Spleen (tissue), 11 donors: ENCODE data around the gene KRTAP5-8. TPM values are rescaled to one million over a fixed set of nuclear protein-coding genes. Genes with fewer than 3 reads are reported as not detected.
"Not testable (repeated sequence)": the region's sequence is repeated elsewhere in the genome, so short reads cannot be mapped to it uniquely, and the experiment has no call there.

ENCODE experiments used
- DNase-seq: peaks from one replicate; pipeline ENCODE4 v3.0.0-alpha.2; 2020
- H3K27ac ChIP-seq, 8 donors: fragments of 200-600 bp; sonication (generic) in 7 of 8; 1 replicate in 4 of 8; 2 replicates in 4 of 8; pipeline versions ENCODE4 v1.5.0 to v1.8.0; 2016 to 2021; ENCODE audit warnings: inconsistent platforms in 4 of 8, mild to moderate bottlenecking in 4 of 8, moderate library complexity in 1 of 8
- H3K27me3 ChIP-seq, 7 donors: fragments of 200-600 bp; sonication (generic) in 6 of 7; replicated peaks in 1 of 7; 1 replicate in 4 of 7; 2 replicates in 3 of 7; pipeline versions ENCODE4 v1.5.0 to v1.8.0; 2016 to 2021; ENCODE audit warnings: inconsistent platforms in 3 of 7, mild to moderate bottlenecking in 1 of 7
- H3K36me3 ChIP-seq, 6 donors: fragments of 200-600 bp; sonication (generic) in 5 of 6; 1 replicate in 4 of 6; 2 replicates in 2 of 6; pipeline versions ENCODE4 v1.5.0 to v1.8.0; 2016 to 2021; ENCODE audit warnings: inconsistent platforms in 2 of 6
- H3K4me1 ChIP-seq, 6 donors: fragments of 200-600 bp; sonication (generic) in 5 of 6; 1 replicate in 3 of 6; 2 replicates in 3 of 6; pipeline versions ENCODE4 v1.5.0 to v1.8.0; 2016 to 2021; ENCODE audit warnings: inconsistent platforms in 3 of 6
- H3K4me3 ChIP-seq, 8 donors: fragments of 200-600 bp; sonication (generic) in 7 of 8; 1 replicate in 4 of 8; 2 replicates in 4 of 8; pipeline versions ENCODE4 v1.5.0 to v1.8.0; 2016 to 2021; ENCODE audit warnings: inconsistent platforms in 4 of 8, mild to moderate bottlenecking in 4 of 8, moderate library complexity in 2 of 8
- H3K9me3 ChIP-seq, 8 donors: fragments of 200-600 bp; sonication (generic) in 7 of 8; 1 replicate in 4 of 8; 2 replicates in 4 of 8; pipeline versions ENCODE4 v1.5.0 to v1.8.0; 2016 to 2021; ENCODE audit warnings: inconsistent platforms in 4 of 8
- POLR2A ChIP-seq, 3 donors: fragments of 450-650 bp; IDR thresholded peaks; one replicate each; pipeline ENCODE4 v1.5.1; 2017; ENCODE audit warnings: antibody characterized with exemption in 3 of 3, mild to moderate bottlenecking in 1 of 3
- POLR2AphosphoS5 ChIP-seq, 3 donors: sonication (generic); formaldehyde crosslinking; IDR thresholded peaks; one replicate each; pipeline ENCODE4 v1.5.1; 2017; ENCODE audit warnings: antibody characterized with exemption in 3 of 3
- WGBS, 5 donors: extraction: QIAGEN DNeasy Blood & Tissue Kit in 3 of 5; methylation state at CpG; one replicate each; pipeline versions ENCODE4 v1.1.5 to v1.1.7; 2013 to 2018; 5-methylcytosine and 5-hydroxymethylcytosine counted together
- intact Hi-C: fragments of 100-400 bp; cut with DNase I; formaldehyde crosslinking; loops from one replicate; pipeline ENCODE4 v1.15.0; 2023; ENCODE audit warnings: low total_unique reads
- polyA plus RNA-seq, 3 donors: library from polyadenylated mRNA; stranded (reverse); fragments of 200-250 nt; gene quantifications; one replicate each; pipeline ENCODE4 v1.2.1, GENCODE V29; 2013
- total RNA-seq, 7 donors: library from RNA; depleted of rRNA in 3 of 7; stranded (reverse); fragments of >200 nt in 3 of 7; fragmentation: NEBNext Ultra II Directional in 4 of 7; extraction: Animal tissue kit (Norgen Biotek cat#: 25700) in 4 of 7; gene quantifications; one replicate each; pipeline versions ENCODE4 v1.1.0 to v1.2.1, GENCODE V29; 2016 to 2021
- TF ChIP-seq, protein P1 (sequence below), 11 experiments: fragments of 200-600 bp in 7 of 11; fragments of 450-650 bp in 4 of 11; sonication (generic) in 4 of 11; IDR thresholded peaks in 8 of 11; conservative IDR thresholded peaks in 3 of 11; 1 replicate in 7 of 11; 2 replicates in 4 of 11; pipeline versions ENCODE4 v1.4.0 to v1.8.0; 2016 to 2021; ENCODE audit warnings: antibody characterized with exemption in 11 of 11, inconsistent platforms in 4 of 11, mild to moderate bottlenecking in 1 of 11
- donor health status: healthy with polysubstance abuse.
- donor health status: DM: no; HTN: no; CAD: no; lungs with moderate emphysema.
- donor health status: DM: no; HTN: no; CAD: no.
- donor health status: Bipolar disorder and iron deficiency.
- donor health status: healthy.
- donor health status: DM: no; HTN: no; CAD: no.
- donor health status: DM: yes; HTN: yes; CAD: no.

Gene KRTAP5-8
- total and polyA plus RNA-seq, 10 donors, result 0.09 to 0.63 (median 0.25) TPM; not detected in 4

GRCh38 chr11:71532036-71532610, 5.7 kb upstream of the KRTAP5-8 start:
- TF ChIP-seq POLR2AphosphoS5 (IDR thresholded peaks at IDR 0.05), result no peak
- no peak for TF ChIP-seq POLR2A (IDR thresholded peaks at IDR 0.05)
- TF ChIP-seq, protein P1, sequence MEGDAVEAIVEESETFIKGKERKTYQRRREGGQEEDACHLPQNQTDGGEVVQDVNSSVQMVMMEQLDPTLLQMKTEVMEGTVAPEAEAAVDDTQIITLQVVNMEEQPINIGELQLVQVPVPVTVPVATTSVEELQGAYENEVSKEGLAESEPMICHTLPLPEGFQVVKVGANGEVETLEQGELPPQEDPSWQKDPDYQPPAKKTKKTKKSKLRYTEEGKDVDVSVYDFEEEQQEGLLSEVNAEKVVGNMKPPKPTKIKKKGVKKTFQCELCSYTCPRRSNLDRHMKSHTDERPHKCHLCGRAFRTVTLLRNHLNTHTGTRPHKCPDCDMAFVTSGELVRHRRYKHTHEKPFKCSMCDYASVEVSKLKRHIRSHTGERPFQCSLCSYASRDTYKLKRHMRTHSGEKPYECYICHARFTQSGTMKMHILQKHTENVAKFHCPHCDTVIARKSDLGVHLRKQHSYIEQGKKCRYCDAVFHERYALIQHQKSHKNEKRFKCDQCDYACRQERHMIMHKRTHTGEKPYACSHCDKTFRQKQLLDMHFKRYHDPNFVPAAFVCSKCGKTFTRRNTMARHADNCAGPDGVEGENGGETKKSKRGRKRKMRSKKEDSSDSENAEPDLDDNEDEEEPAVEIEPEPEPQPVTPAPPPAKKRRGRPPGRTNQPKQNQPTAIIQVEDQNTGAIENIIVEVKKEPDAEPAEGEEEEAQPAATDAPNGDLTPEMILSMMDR (IDR thresholded peaks at IDR 0.05 in 8 of 11, conservative IDR thresholded peaks at IDR 0.05 in 3 of 11), result no peak
- 63 to 72% (median 67%) methylated on average over 10 of the region's 10 CpGs for WGBS, 5 donors

DNA sequence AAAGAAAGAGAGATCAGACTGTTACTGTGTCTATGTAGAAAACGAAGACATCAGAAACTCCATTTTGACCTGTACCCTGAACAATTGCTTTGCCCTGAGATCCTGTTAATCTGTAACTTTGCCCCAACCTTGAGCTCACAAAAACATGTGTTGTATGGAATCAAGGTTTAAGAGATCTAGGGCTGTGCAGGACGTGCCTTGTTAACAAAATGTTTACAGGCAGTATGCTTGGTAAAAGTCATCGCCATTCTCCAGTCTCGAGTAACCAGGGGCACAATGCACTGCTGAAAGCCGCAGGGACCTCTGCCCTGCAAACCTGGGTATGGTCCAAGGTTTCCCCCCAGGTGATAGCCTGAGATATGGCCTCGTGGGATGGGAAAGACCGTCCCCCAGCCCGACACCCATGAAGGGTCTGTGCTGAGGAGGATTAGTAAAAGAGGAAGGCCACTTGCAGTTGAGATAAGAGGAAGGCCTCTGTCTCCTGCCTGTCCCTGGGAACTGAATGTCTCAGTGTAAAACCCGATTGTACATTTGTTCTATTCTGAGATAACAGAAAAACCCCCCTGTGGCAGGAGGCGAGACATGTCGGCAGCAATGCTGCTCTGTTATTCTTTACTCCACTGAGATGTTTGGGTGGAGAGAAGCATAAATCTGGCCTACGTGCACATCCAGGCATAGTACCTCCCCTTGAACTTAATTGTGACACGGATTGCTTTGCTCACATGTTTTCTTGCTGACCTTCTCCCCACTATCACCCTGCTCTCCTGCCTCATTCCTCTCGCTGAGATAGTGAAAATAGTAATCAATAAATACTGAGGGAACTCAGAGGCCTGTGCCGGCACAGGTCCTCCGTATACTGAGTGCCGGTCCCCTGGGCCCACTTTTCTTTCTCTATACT, 2.9 kb upstream of the KRTAP5-8 start:
- H3K4me3 ChIP-seq, H3K27ac ChIP-seq, H3K4me1 ChIP-seq, DNase-seq, H3K27me3 ChIP-seq, intact Hi-C loops, H3K36me3 ChIP-seq, H3K9me3 ChIP-seq: not testable (repeated sequence)
- WGBS, 5 donors, result 61 to 75% (median 70%) methylated on average over 16 to 17 of the region's 17 CpGs

More at GRCh38 chr11:71532036-71532610, 5.7 kb upstream of the KRTAP5-8 start:
- intact Hi-C loops, result no loop called here
- H3K27ac ChIP-seq, result no peak overlapping the region
- DNase-seq, result no peak
- H3K36me3 ChIP-seq, result no peaks in the 10 kb centered on the region
- no peak overlapping the region for H3K4me3 ChIP-seq
- no peaks in the 10 kb centered on the region for H3K27me3 ChIP-seq
- H3K4me1 ChIP-seq, result no peaks in the 10 kb centered on the region
- no peaks in the 10 kb centered on the region for H3K9me3 ChIP-seq

DNA sequence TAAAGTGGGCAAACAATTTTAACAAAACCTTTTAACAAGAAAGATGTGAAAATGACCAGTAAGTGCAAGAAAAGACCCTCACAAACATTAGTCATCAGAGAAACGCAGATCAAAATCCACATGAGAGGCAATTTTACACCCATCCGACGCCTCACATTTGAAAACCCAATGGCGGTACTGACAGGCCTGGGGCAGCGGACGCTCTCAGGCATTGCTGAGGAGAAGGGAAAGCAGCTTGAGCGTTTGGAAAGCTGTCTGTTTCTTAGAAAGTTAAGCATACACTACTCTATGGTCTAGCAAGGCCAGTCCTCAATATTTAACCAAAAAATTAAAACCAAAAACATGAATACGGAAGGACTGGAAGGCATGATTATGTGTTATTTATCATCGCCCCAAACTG, 2.0 kb upstream of the KRTAP5-8 start:
- Histone ChIP-seq H3K36me3 (no peaks in the 10 kb centered on the region), H3K4me1 (no peaks in the 10 kb centered on the region), H3K9me3 (peaks cover 0 to 6% (median 0%) of the 10 kb centered on the region in 8 donors), H3K27ac (no peak overlapping the region), H3K27me3 (no peaks in the 10 kb centered on the region), H3K4me3 (no peak overlapping the region)
- TF ChIP-seq POLR2AphosphoS5 (IDR thresholded peaks at IDR 0.05), result no peak
- TF ChIP-seq, protein P1 (IDR thresholded peaks at IDR 0.05 in 8 of 11, conservative IDR thresholded peaks at IDR 0.05 in 3 of 11), result no peak
- no peak for TF ChIP-seq POLR2A (IDR thresholded peaks at IDR 0.05)
- intact Hi-C loops, result no loop called here
- 92 to 98% (median 95%) methylated on average over 9 of the region's 9 CpGs for WGBS, 5 donors
- DNase-seq, result no peak

- TF ChIP-seq, protein P1 (IDR thresholded peaks at IDR 0.05 in 8 of 11, conservative IDR thresholded peaks at IDR 0.05 in 3 of 11), result no peak
- TF ChIP-seq POLR2AphosphoS5 (IDR thresholded peaks at IDR 0.05), result no peak
- TF ChIP-seq POLR2A (IDR thresholded peaks at IDR 0.05), result no peak
Observed at GRCh38 chr11:71537537-71537936, 288 bp upstream of the KRTAP5-8 start.

More at GRCh38 chr11:71537537-71537936, 288 bp upstream of the KRTAP5-8 start:
- Histone ChIP-seq H3K4me3 (no peak overlapping the region), H3K27me3 (no peaks in the 10 kb centered on the region), H3K27ac (no peak overlapping the region), H3K36me3 (no peaks in the 10 kb centered on the region), H3K4me1 (no peaks in the 10 kb centered on the region), H3K9me3 (peaks cover 0 to 11% (median 0%) of the 10 kb centered on the region in 8 donors)
- DNase-seq, result no peak
- WGBS, 5 donors, result 88 to 92% (median 91%) methylated on average over 9 of the region's 9 CpGs
- intact Hi-C loops, result no loop called here
